ENCODE data around the gene SCUBE1.

DNA sequence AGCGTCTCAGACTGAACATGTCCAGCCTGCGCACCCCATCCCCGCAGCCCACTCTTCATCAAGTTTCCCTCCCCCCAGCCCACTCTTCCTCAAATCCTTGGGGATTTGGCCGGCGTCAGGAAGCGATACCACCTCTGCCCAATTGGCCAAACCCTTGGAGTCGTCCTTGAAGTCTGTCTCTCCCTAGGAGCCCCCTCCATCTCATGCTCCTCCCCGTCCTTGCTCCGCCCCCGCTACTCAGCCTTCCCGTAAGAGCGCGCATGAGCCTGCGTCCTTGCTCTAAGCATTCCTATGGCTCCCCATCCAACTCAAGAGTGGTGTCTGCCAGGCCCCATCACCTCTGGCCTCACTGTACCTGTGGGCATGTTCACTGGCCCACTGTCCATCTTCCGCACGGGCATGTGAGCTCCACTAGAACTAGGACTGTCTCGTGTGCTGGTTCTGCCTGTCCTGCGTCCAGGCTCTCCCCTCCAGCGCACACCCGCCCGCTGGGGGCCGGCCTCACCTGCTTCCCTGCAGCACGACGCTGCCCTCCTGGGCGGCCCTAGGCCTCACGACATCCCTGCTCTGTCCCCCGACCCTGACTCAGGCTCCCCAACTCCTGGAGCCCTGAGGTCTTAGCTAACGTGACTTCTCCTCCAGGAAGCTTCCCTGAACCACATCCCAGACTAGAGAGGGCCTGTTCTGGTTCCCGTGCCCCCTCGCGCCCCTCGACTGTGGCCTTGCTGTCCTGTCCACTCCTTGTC, 125.7 kb downstream of the SCUBE1 start:
- TF ChIP-seq CTCF (IDR thresholded peaks at IDR 0.05) = no peak
- TF ChIP-seq POLR2A (IDR thresholded peaks at IDR 0.05) = no peak

All from esophagus squamous epithelium (tissue), 4 donors.